ENCODE results near the gene EME2. TPM values are rescaled to one million over a fixed set of nuclear protein-coding genes. Genes with fewer than 3 reads are reported as not detected.

EME2 gene
- total and polyA plus RNA-seq, 7 donors = 2.6 to 11.3 (median 5.2) TPM

- Histone ChIP-seq H3K4me1 (peaks cover 18% of the 10 kb centered on the region), H3K4me3 (peak overlapping the region; percentile 76), H3K9me3 (no peaks in the 10 kb centered on the region), H3K27ac (peak overlapping the region; percentile 90), H3K36me3 (ENCODE audit: insufficient read depth in 1 of 2, low read depth in 1 of 2) (peaks cover 0 to 47% of the 10 kb centered on the region in 2 donors), H3K27me3 (ENCODE audit: insufficient read depth in 3 of 3, low read length in 2 of 3) (no peaks in the 10 kb centered on the region)
- ATAC-seq = peak in 1 of 4 donors; percentile 11
- TF ChIP-seq CTCF (IDR thresholded peaks at IDR 0.05) = no peak
- intact Hi-C loops (cut with DNase I) = loop anchor here (5.0 to 10.0 kb wide), 2 partner anchors 67 to 171 kb away; partner anchors contain the start of genes MAPK8IP3 (in 1 of the 2) and MSRB1 (in 1 of the 2)
- 13 to 22% (median 15%) methylated on average over 31 to 45 of the region's 45 CpGs for WGBS, 3 donors
- peak; percentile 33 to 68 for DNase-seq
These were observed 1.3 kb downstream of the EME2 start for GRCh38 chr16:1773703-1774447.

GRCh38 chr16:1774448-1774780, 1.8 kb downstream of the EME2 start:
- Histone ChIP-seq H3K36me3 (ENCODE audit: insufficient read depth in 1 of 2, low read depth in 1 of 2) (peaks cover 0 to 45% of the 10 kb centered on the region in 2 donors), H3K9me3 (no peaks in the 10 kb centered on the region), H3K27ac (peak overlapping the region; percentile 90), H3K27me3 (ENCODE audit: insufficient read depth in 3 of 3, low read length in 2 of 3) (no peaks in the 10 kb centered on the region), H3K4me1 (peaks cover 18% of the 10 kb centered on the region), H3K4me3 (peak overlapping the region; percentile 76)
- 82 to 87% (median 86%) methylated on average over 7 of the region's 7 CpGs for WGBS, 3 donors
- ATAC-seq (no peak), DNase-seq (peak in 1 of 2 donors; percentile 12)
- intact Hi-C loops (cut with DNase I) = loop anchor here (5.0 to 10.0 kb wide), 2 partner anchors 67 to 170 kb away; partner anchors contain the start of genes MAPK8IP3 (in 1 of the 2) and MSRB1 (in 1 of the 2)
- no peak for TF ChIP-seq CTCF (IDR thresholded peaks at IDR 0.05)

- 81 to 89% (median 84%) methylated on average over 29 to 30 of the region's 30 CpGs for WGBS, 3 donors
- DNase-seq = peak; percentile 12 to 65
- no peak for ATAC-seq
- no peak for TF ChIP-seq CTCF (IDR thresholded peaks at IDR 0.05)
- Histone ChIP-seq H3K4me1 (peaks cover 23% of the 10 kb centered on the region), H3K27me3 (ENCODE audit: insufficient read depth in 3 of 3, low read length in 2 of 3) (no peaks in the 10 kb centered on the region), H3K9me3 (no peaks in the 10 kb centered on the region), H3K27ac (no peak overlapping the region), H3K4me3 (no peak overlapping the region), H3K36me3 (ENCODE audit: insufficient read depth in 1 of 2, low read depth in 1 of 2) (peaks cover 0 to 53% of the 10 kb centered on the region in 2 donors)
- intact Hi-C loops (cut with DNase I) = loop anchor here in 1 of 2 donors (10.0 kb wide), 1 partner anchor 170 kb away; the partner anchor contains the start of gene MSRB1
These were observed 2.6 kb downstream of the EME2 start for GRCh38 chr16:1775006-1775845.

GRCh38 chr16:1775846-1776671, 3.4 kb downstream of the EME2 start:
- peaks cover 0 to 61% of the 10 kb centered on the region in 2 donors for H3K36me3 ChIP-seq (ENCODE audit: insufficient read depth in 1 of 2, low read depth in 1 of 2)
- no peak for TF ChIP-seq CTCF (IDR thresholded peaks at IDR 0.05)
- DNase-seq (peak in 1 of 2 donors; percentile 19), ATAC-seq (no peak)
- H3K4me3 ChIP-seq = no peak overlapping the region
- H3K9me3 ChIP-seq = no peaks in the 10 kb centered on the region
- H3K4me1 ChIP-seq = peaks cover 27% of the 10 kb centered on the region
- H3K27me3 ChIP-seq (ENCODE audit: insufficient read depth in 3 of 3, low read length in 2 of 3) = no peaks in the 10 kb centered on the region
- 70 to 75% (median 70%) methylated on average over 26 to 28 of the region's 28 CpGs for WGBS, 3 donors
- H3K27ac ChIP-seq = no peak overlapping the region
- intact Hi-C loops (cut with DNase I) = loop anchor here in 1 of 2 donors (10.0 kb wide), 1 partner anchor 169 kb away; the partner anchor contains the start of gene MSRB1

Measured in psoas muscle (tissue), 8 donors.